NCI-H774 (cell line): ENCODE results near the gene CCT4.
"Not testable (repeated sequence)": the region's sequence is repeated elsewhere in the genome, so short reads cannot be mapped to it uniquely, and the experiment has no call there.

Experiments used
- DNase-seq: peaks from one replicate; lab custom pipeline; 2025; lab: John Stamatoyannopoulos, UW

Gene CCT4, protein sequence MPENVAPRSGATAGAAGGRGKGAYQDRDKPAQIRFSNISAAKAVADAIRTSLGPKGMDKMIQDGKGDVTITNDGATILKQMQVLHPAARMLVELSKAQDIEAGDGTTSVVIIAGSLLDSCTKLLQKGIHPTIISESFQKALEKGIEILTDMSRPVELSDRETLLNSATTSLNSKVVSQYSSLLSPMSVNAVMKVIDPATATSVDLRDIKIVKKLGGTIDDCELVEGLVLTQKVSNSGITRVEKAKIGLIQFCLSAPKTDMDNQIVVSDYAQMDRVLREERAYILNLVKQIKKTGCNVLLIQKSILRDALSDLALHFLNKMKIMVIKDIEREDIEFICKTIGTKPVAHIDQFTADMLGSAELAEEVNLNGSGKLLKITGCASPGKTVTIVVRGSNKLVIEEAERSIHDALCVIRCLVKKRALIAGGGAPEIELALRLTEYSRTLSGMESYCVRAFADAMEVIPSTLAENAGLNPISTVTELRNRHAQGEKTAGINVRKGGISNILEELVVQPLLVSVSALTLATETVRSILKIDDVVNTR

DNA sequence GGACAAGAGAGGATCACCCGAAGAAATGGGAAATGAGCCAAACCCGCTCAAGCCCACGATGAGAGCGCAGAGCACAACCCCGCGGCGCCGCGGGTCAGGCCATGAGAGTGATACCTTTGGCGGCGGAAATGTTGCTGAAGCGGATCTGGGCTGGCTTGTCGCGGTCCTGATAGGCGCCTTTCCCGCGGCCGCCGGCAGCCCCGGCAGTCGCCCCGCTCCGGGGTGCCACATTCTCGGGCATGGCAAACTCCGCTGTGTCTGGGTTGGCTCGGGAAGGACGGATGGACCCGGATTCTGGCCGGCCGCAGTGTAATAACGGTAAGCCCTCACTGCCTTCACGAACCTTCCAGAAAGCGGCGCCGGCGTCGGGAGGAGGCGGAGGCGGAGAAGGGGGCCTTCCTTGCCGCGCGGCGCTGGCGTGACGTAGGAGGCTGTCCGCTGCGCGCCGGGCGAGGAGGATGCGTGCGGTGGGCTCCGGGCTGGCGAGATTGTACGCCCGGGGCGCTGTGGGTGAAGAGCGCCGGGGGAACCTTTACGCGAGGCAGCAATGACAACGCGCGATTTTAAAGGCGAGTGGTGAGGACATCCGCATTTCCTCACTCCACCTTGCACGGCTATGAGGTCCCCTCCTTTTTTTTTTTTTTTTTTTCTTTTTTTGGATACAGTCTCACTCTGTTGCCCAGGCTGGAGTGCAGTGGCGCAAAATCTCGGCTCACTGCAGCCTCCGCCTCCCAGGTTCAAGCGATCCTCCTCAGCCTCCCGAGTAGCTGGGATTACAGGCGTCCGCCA, at the start of gene CCT4:
CCT4 (minus strand) TSS at position 390 of the 789 bp plus-strand sequence; CDS start at position 241, 149 bp downstream.
- peak; percentile 73 for DNase-seq

DNA sequence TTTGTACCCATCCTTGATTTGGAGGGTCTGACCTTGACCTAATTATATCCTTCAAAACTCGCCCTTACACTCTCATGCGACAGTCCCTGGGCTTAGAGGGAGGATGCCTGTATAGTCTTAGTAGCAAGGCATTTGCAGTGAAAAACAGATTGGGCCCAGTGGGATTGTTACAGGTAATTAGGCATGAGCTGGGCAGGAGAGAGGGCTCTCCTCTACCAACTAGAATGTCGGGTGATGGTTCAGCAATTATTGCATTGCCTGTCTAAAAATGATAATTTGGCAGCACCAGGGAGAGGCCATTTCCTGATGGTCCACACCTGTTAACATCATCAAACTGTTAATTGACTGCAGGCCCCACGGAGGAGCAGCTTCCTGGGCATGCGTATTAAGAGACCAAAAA, 49.4 kb upstream of the CCT4 start:
- no peak for DNase-seq

DNA sequence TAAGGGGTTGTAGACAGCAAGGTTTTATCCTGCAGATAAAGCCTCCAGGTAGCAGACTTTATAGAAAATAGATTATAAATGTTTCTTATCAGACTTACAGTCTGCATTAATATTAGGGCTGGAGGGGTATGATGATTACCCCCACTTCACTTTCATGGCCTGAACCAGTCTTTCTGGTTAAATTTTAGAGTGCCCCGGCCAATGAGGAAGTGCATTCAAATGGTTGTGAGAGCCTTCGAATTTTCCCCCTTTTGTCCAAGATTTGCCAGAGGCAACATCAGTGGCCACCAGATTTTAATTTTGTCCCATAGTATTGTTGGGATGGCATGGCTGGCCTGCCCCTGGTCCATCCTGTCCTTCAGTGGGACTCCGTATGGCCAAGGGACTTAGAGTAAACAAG, 48.6 kb upstream of the CCT4 start:
- no peak for DNase-seq

DNA sequence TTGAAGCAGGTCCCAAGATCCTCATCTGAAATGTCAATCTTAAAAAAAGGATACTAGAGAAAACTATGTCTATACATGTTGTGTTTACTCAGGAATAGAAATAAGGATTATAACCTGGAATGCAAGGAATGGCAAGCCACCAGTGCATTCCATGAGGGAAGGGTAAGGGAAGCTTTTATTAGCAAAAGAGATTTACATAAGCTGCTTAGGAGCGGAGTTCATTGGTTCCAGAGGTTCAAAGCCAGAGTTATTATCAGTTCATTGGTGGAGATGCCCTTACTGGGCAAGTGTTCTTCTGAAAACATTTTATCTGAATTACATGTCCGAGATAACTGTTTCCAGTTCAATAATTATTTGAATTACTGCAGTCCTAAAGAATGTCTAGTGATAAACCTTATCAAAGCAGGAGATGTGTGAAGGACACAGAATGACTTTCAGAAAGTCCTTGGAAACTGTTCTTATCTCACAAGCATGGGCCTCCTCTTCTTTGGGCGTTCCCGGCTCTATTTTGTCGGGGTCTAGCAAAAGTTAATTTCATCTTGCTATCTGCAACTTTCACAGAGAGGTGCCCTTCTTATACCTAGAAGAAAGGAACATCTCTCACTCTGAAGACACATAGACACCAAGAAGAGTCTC, 40.5 kb upstream of the CCT4 start:
- DNase-seq, result no peak

DNA sequence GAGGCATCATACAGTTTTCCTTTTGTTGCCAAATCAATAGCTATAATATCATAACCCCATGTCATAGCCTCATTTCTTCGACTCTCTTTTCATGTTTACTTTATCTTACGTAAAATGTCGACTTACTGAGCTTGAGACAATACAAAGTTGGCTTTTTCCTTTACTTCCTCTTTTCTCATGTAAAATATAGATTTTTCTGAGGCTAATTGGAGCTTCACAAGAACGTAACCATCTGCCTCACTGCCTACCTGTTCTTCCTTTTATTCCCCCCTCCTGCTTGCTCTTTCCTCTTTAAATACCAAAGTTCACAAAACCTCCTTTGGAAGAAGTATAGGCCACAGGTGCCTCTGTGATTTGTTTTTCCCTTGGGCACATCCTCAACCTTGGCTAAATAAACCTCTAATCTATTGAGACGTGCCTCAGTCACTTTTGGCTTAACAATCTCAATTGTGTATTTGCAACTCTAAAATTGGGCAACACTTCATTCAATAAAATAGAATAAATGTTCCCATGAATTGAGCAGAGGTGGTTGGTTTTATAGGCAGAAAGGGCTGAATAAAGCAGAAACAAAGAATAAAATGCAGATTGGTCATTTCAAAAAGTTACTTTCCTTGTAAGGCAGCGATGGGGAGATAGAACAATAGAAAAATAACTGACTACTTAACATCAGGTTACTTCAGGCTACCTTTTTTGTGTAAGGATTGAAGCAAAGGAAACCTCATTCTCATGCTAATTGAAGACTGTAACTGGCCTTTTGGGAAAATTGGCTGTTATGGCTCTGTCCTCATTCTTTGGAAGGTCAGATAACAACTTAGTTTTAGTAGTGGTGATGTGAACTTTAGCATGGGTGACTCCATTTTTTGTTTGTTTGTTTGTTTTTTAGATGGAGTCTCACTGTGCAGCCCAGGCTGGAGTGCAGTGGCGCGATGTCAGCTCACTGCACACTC, 38.3 kb upstream of the CCT4 start:
- DNase-seq, result no peak

DNA sequence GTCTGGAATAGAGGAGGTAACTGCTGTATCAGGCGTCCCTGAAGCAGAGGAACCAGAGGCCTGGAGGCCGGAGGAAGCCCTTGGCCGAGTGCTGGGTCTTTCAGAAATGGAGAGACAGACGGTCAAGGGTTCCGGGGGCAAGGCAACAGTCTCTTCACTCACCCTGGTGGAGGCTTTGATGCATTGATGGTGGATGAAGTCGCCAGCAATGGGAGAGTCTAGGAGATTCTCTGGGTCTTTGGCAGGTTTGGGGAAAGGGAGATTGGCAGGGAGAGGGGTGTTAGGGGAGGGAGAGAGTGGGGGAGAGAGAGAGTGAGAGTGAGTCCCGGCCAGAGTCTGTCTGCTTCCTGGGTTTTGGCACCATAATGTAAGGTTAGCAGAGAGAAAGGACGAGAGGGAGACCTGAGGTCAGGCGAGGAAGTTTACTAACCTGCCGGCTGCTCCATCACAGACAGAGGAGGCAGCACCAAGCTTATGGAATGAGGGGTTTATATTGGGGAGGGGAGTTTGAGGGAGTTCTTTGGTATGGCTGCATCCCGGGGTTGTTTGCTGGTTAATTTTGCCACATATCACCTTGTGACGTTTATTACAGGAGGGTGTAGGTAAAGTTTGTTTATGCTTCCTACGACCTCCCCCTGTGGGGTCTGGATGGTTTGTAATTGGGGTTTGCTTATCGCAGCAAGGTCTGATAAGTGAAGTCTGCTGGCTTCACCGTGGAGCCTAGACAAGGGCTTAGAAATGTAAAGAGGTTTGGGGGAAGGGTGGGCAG, 36.6 kb upstream of the CCT4 start:
- no peak for DNase-seq

DNA sequence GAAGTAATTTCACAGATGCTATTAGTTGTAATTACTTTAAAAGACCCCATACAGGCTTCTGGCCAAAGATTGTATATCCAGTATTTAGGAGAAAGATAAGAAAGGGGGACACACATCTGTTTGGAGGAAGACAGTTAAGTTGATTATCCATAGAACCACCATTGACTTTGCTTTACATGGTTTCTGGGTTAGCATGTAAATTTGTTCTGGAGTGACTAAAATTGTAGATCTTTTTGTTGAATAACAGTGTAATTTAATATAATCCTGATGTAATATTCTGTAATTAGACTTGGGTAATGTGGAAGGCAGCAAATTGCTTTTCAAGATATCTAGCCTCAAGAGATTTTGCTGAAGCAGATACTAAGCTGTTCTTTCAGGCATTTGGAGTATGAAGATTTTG, 34.3 kb upstream of the CCT4 start:
- DNase-seq, result no peak

DNA sequence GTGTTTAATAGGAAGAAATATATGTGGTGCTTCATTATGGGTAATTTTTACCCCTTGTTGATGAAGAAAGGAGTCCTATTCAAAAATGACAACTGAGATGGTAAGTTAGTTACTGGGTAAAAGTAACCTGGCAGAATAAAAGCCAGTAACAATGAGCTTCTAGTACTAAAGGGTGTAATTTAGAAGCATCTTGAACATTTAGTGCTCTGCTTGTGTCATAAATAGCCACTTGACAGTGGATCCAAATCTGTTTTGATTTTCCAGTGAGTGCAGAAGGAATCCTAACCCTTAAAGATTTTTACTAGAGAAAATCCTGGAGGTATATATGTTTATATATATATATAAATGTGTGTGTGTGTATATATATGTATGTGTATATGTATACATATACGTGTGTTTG, 32.1 kb upstream of the CCT4 start:
- no peak for DNase-seq

DNA sequence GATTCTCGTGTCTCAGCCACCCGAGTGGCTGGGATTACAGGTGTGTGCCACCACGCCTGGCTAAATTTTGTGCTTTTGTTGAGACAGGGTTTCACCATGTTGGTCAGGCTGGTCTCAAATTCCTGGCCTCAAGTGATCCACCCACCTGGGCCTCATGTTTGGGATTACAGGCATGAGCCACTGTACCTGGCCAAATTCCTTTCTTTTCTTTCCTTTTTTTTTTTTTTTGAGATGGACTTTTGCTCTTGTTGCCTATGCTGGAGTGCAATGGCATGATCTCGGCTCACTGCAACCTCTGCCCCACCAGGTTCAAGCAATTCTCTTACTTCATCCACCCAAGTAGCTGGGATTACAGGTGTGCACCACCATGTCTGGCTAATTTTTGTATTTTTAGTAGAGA, 26.3 kb upstream of the CCT4 start:
- not testable (repeated sequence) for DNase-seq

DNA sequence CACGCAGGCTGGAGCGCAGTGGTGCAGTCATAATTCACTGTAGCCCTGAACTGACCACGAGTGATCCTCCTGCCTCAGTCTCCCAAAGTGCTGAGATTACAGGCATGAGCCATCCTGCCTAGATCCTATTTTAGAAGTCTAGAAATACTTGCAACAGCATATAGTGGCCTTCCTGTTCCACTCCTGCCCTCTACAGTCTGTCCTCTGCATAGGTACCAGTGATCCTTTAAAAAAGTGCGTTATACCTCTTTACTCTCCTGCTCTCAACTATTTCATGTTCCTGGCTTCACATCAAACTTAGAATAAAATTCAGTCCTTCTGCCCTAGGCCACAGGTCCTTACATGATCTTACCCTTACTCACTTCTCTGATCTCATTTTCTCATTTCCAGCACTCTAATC, 23.1 kb upstream of the CCT4 start:
- DNase-seq, result no peak

DNA sequence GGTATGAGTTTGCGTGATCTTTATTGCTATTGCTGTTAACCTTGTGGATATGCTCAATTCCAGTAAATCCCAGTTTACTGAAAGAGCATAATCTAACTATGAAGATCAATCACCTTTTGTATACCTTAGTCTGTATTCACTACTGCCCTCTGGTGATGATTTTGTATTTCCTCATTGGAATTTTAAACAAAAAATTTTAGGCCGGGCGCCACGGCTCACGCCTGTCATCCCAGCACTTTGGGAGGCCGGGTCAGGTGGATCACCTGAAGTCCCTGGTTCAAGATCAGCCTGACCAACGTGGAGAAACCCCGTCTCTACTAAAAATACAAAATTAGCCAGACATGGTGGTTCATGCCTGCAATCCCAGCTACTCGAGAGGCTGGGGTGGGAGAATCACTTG, 22.1 kb upstream of the CCT4 start:
- DNase-seq, result no peak

DNA sequence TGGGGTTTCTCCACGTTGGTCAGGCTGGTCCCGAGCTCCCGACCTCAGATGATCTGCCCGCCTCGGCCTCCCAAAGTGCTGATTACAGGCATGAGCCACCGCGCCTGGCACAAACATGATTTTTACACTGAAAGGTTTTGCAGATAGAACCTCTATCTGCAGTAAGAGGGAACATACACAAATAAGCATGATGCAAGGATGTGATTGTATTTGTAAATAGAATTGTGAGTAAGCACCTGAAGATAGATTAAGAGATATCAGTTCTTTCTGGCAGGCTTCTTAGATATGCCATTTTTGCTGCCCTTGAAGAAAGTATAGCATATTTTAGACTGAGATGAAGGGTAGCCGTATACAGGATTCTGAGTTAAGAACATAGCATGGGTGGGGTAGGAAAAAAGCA, 20.7 kb upstream of the CCT4 start:
- no peak for DNase-seq

DNA sequence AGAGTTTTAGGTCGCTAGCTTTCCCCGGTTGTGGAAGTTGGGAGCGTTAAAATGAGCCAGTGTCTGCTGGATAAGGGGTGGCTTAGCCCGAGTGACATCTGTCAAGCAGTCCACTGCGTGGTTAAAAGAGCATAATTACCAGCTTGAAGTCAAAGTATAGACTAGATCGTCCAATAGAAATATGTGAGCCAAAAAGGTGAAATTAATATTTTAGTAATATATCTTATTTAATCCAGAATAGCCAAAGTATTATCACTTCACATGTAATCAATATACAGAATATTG, 17.7 kb upstream of the CCT4 start:
- no peak for DNase-seq

DNA sequence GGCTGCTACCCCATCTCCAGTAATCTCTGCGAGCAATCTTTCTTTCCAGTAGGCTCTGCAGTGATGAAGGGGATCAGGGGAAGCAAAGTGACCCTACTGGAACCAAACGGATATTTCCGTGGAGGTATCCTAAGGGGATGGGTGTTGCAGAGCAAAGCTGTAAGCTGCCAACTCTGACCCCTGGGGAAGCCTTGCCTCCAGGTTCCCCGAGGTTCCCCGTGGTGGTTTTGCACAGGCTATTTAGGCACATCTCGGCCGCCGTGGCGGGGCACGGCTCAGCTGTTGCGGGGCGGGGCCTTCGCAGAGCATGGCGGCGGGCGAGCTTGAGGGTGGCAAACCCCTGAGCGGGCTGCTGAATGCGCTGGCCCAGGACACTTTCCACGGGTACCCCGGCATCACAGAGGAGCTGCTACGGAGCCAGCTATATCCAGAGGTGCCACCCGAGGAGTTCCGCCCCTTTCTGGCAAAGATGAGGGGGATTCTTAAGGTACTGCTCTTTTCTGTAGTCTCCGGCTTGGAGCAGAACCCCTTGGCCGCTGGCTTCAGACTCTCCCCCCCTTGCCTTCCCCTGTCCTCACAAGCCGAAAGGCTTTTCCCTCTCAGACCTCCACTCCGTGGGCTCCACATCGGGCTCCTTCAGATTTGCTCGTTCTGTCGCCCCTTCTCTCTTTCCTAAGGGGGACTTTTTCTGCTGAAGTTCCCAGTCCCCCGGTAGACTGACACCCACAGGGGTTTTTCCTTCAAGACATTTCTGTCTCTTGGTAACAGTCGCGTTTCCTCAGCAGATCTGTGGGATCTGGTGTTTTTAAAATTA, 17.1 kb upstream of the CCT4 start, which contains the start of gene COMMD1:
COMMD1 (plus strand) TSS at position 303 of the 814 bp plus-strand sequence; CDS start at position 308, 5 bp downstream.
- DNase-seq, result peak; percentile 57

DNA sequence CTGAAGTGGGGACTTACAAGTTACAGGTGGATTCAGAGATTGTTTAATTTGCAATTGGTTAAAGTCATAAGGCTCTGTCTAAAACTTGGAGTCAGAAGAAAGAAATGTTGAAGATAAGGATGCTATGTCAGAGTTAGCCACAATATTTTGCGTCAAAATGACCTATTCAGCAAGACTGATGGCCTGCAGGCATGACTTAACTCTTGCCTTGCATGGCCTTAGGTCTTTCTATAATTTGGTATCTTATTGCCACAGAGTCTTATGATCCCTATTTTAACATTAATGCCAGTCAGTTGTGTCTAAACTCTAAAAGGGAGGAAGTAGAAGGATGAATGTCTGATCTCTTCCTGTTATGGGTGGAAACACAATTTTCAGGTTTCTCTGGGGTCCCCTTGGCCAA, 11.8 kb upstream of the CCT4 start:
- DNase-seq, result no peak

DNA sequence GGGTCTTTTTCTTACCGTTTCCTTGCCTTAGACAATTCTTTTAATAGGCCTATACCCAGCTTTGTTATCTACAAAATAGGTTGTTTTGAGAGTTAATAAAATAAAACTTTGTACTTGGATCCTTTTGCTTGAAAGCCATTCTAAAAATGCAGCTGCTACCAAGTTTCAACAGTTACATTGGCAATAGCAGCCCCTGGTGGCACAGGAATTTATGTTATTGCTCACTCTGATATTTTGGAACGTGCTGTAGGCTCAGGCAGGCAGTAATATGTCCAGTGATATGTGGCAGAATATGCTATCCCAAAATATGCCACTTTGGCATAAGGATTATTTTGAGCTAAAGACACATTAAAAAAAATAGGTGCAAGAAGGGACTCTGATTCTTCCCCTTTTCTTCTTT, 10.4 kb upstream of the CCT4 start:
- DNase-seq, result no peak

DNA sequence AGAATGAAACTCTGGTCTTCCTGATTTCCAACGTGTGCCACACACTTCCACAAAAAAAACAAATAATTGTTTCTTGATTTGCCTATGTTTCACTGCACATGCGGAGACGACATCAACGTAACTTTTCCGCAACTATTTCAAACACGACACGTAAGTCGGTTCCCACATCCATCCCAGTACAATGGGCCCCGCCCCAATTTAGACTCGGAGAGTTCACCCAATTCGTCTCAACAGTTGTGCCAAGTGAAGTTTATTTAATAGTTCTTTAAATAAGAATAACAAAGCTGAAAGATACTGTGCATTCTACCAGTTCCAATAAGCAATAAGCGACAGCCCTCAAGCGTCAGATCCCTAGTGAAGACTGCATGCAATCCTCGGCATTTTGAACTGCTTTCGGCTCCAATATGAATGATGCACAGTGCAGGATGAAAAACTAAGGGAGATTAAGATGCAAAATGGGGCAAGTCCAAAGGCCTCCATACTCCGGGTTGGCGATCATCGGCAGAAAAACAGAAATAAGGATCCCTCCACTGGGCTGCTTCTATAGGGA, 664 bp downstream of the CCT4 start:
- no peak for DNase-seq

DNA sequence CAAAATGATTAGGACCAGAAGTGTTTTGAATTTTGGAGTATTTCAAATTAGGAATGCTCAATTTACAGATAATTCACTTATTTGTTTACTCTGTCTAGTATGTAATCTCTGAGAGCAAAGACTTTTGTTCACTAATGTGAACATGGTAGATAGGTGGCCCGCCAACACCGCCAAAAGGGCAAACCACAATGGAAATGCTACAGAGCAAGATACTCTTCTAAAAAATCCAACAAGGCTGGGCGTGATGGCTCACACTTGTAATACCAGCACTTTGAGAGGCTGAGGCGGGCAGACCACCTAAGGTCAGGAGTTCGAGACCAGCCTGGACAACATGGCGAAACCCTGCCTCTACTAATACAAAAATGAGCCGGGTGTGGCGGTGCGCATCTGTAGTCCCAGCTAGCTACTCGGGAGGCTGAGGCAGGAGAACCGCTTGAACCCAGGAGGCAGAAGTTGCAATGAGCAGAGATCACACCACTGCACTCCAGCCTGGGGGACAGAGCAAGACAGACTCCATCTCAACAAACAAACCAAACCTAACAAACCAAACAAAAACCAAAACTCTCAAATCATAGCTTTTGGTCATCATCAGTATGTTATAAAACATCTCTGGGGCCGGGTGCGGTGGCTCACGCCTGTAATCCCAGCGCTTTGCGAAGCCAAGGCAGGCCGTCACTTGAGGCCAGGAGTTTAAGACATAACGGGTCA, 2.4 kb downstream of the CCT4 start:
- no peak for DNase-seq

DNA sequence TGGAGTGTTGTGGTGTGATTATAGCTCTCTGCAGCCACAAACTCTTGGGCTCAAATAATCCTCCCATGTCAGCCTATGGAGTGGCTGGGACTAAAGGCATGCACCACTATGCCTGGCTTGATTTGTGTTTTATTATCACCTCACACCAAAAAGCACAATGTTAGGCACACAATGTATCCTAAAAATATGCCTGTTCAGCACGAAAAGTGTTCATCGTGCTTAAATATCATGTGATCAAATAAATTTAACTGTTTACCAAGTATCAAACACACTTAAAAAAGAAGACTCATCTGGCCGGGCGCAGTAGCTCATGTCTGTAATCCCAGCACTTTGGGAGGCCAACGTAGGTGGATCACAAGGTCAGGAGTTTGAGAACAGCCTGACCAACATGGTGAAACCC, 5.6 kb downstream of the CCT4 start:
- no peak for DNase-seq
